Measurements from ENCODE around the gene RAB31. TPM values are rescaled to one million over a fixed set of nuclear protein-coding genes. Genes with fewer than 3 reads are reported as not detected.

Gene RAB31
- polyA plus RNA-seq, 1 of the 3 experiments (the other 2 are of a cell fraction): 23.0 TPM

DNA sequence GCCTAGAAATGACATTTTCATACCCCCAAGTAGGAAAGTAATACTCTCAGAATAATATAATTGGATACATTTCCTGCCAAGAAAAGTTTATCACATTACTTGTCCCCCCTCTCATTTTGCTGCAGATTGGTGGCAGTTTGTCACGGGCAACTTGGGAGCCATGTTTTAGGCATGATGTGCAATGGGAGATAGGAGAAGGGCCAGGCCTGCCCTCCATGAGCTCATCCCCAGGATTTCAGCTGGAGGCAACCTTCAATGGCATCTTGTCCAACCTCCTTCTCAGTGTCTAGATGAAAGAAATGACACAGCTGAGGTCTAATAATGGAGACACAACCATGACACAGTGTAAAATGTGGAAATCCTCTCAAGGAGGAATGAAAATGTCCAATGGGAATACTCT is 11.4 kb upstream of the RAB31 start (continued):
- TF ChIP-seq USF1 (IDR thresholded peaks at IDR 0.05; ENCODE audit: borderline replicate concordance, low read depth) (no peak), YY1 (IDR thresholded peaks at IDR 0.05; ENCODE audit: low read depth) (no peak), EZH2phosphoT487 (IDR thresholded peaks at IDR 0.05; ENCODE audit: borderline replicate concordance, low read depth) (no peak), CHD2 (IDR thresholded peaks at IDR 0.05; ENCODE audit: low read length, partially characterized antibody) (no peak), SIN3A (IDR thresholded peaks at IDR 0.05; ENCODE audit: borderline replicate concordance, low read depth, low read length) (no peak), RXRA (IDR thresholded peaks at IDR 0.05; ENCODE audit: borderline replicate concordance, low read depth) (no peak), POLR2AphosphoS5 (IDR thresholded peaks at IDR 0.05; ENCODE audit: low read depth, low read length) (no peak), TEAD4 (IDR thresholded peaks at IDR 0.05; ENCODE audit: borderline replicate concordance, insufficient read depth) (no peak), NFIC (IDR thresholded peaks at IDR 0.05; ENCODE audit: borderline replicate concordance) (no peak), ELF1 (IDR thresholded peaks at IDR 0.05) (no peak)

- H3K9me3 ChIP-seq: no peaks in the 10 kb centered on the region
- no peaks in the 10 kb centered on the region for H3F3A ChIP-seq (replicated peaks; ENCODE audit: insufficient read depth)
- no peaks in the 10 kb centered on the region for H3K9me2 ChIP-seq
- H3K27ac ChIP-seq (ENCODE audit: low read depth in 2 of 2, low read length in 1 of 2): no peak overlapping the region
- POLR2A ChIA-PET: no interaction called here
- no peak for DNase-seq
- TF ChIP-seq CHD2 (IDR thresholded peaks at IDR 0.05; ENCODE audit: low read length, partially characterized antibody) (no peak), ZBTB33 (IDR thresholded peaks at IDR 0.05; ENCODE audit: borderline replicate concordance, low read depth) (no peak), TEAD4 (IDR thresholded peaks at IDR 0.05; ENCODE audit: borderline replicate concordance, insufficient read depth) (no peak), FOXJ3 (CRISPR knock-in tag; IDR thresholded peaks at IDR 0.05) (no peak), SMC3 (IDR thresholded peaks at IDR 0.05; ENCODE audit: low read depth, low read length) (no peak), JUND (IDR thresholded peaks at IDR 0.05) (no peak), USF1 (IDR thresholded peaks at IDR 0.05; ENCODE audit: borderline replicate concordance, low read depth) (no peak), USF2 (IDR thresholded peaks at IDR 0.05; ENCODE audit: borderline replicate concordance, low read depth, low read length) (no peak), IRF3 (IDR thresholded peaks at IDR 0.05; ENCODE audit: low read depth, low read length) (no peak), RCOR1 (IDR thresholded peaks at IDR 0.05; ENCODE audit: low read length) (no peak), FOXM1 (IDR thresholded peaks at IDR 0.05; ENCODE audit: low read depth) (no peak), RFX5 (IDR thresholded peaks at IDR 0.05; ENCODE audit: low read length) (no peak), SIN3A (IDR thresholded peaks at IDR 0.05; ENCODE audit: borderline replicate concordance, low read depth, low read length) (no peak), TAF1 (IDR thresholded peaks at IDR 0.05; ENCODE audit: borderline replicate concordance, low read depth, low read length) (no peak), TCF12 (IDR thresholded peaks at IDR 0.05) (no peak), RAD21 (IDR thresholded peaks at IDR 0.05; ENCODE audit: low read length) (no peak)
- H4K20me1 ChIP-seq (ENCODE audit: insufficient read depth): no peaks in the 10 kb centered on the region
- H3K36me3 ChIP-seq (replicated peaks in 1 of 2; ENCODE audit: control insufficient read depth in 1 of 2, insufficient read depth in 2 of 2, low read length in 1 of 2): no peaks in the 10 kb centered on the region
- H3K4me3 ChIP-seq (ENCODE audit: low read depth in 2 of 2, low read length in 1 of 2): no peak overlapping the region
- H2AFZ ChIP-seq (ENCODE audit: low read depth): no peak overlapping the region
- CTCF ChIA-PET: interaction anchor here (0.9 kb wide), 1 partner anchor 17 kb away, joined by 4 read pairs; no protein-coding TSS in a partner anchor
- WGBS (ENCODE audit: low lambda C conversion rate): 94% methylated on average over 9 of the region's 9 CpGs
- no peak overlapping the region for H3K4me2 ChIP-seq
- no peak overlapping the region for H3K9ac ChIP-seq
- H3K27me3 ChIP-seq (ENCODE audit: insufficient read depth): no peaks in the 10 kb centered on the region
- H3K79me2 ChIP-seq (ENCODE audit: insufficient read depth): no peaks in the 10 kb centered on the region
- no peaks in the 10 kb centered on the region; a peak in 1 of 4 replicates for H3K4me1 ChIP-seq (ENCODE audit: control insufficient read depth in 1 of 2, insufficient read depth in 2 of 2, low read depth in 1 of 2, low read length in 1 of 2)
These were observed 11.0 kb upstream of the RAB31 start for GRCh38 chr18:9697121-9697520.

All from SK-N-SH (cell line).